HFF-Myc (cell line): ENCODE results near the gene PCNX3.

Source experiments
- DNase-seq: peaks from one replicate; pipeline ENCODE4 v3.0.0-alpha.2; 2011; ENCODE audit warnings: low read depth; ENCODE audit errors: extremely low read depth
- H3K4me3 ChIP-seq: replicated peaks from 2 replicates; pipeline ENCODE4 v1.5.1; 2011; ENCODE audit warnings: low read depth, mild to moderate bottlenecking, control low read depth, low read length
- CTCF ChIP-seq: IDR thresholded peaks from 2 replicates; pipeline ENCODE4 v1.5.1; 2012; ENCODE audit warnings: mild to moderate bottlenecking, low read depth, low read length, control low read depth; ENCODE audit errors: missing control alignments

PCNX3 gene

GRCh38 chr11:65624931-65625627, 9.5 kb downstream of the PCNX3 start:
- TF ChIP-seq CTCF, result no peak
- H3K4me3 ChIP-seq, result no peak overlapping the region
- DNase-seq, result no peak

DNA sequence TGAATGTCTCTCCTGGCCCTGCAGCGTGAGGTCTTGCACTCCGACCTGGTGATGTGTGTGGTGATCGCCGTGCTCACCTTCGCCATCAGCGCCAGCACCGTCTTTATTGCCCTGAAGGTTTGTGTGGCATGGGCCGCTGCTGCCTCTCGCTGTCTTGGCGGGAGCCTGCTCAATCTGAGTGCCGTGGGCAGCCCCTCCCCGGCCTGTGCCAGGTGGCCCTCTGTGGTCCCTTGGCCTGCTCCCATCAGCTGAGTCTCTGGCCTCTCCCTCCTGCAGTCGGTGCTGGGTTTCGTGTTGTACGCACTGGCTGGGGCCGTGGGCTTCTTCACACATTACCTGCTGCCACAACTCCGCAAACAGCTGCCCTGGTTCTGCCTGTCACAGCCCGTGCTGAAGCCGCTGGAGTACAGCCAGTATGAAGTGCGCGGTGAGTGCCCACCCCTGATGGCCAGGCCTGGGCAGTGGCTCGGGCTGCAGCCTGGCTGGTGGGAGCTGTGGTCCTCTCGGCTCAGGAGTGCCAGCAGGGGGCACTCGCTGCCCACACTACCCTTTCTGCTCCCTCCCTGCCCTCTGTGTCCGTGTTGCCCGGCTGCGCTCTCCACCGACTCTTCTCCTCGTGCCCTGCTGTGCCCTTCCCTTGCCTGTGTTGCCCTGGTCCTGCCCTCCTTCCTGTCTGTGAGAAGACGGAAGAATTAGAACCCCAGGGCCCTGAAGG, 10.2 kb downstream of the PCNX3 start:
- no peak for DNase-seq
- H3K4me3 ChIP-seq, result no peak overlapping the region
- peak; percentile 47 for TF ChIP-seq CTCF

GRCh38 chr11:65627202-65627601, 11.6 kb downstream of the PCNX3 start:
- H3K4me3 ChIP-seq, result no peak overlapping the region
- DNase-seq, result no peak
- TF ChIP-seq CTCF, result no peak

- no peak overlapping the region for H3K4me3 ChIP-seq
- no peak for DNase-seq
- TF ChIP-seq CTCF, result no peak
These were observed 14.0 kb downstream of the PCNX3 start for GRCh38 chr11:65629579-65629978.

DNA sequence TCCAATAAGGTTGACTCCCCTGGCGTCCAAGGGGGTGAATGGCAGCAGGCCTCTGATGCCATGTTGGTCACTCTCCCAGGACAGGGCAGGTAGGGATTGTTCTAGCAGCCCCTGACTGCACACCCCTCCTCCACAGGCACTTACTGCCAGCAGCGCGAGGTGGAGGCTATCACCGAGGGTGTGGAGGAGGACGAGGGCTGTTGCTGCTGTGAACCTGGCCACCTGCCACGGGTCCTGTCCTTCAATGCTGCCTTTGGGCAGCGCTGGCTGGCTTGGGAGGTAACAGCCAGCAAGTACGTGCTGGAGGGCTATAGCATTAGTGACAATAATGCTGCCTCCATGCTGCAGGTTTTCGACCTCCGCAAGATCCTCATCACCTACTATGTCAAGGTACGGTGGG, 14.6 kb downstream of the PCNX3 start:
- DNase-seq, result no peak
- no peak for TF ChIP-seq CTCF

GRCh38 chr11:65633390-65634108, 18.0 kb downstream of the PCNX3 start:
- H3K4me3 ChIP-seq, result no peak overlapping the region
- no peak for TF ChIP-seq CTCF
- DNase-seq, result no peak

More for the DNA sequence above, 14.6 kb downstream of the PCNX3 start:
- no peak overlapping the region for H3K4me3 ChIP-seq
